Measurements from ENCODE around the gene UNC45B.
"Not testable (repeated sequence)": the region's sequence is repeated elsewhere in the genome, so short reads cannot be mapped to it uniquely, and the experiment has no call there.

The UNC45B gene

GRCh38 chr17:35217107-35217506 is 69.5 kb downstream of the UNC45B start:
- no peaks in the 10 kb centered on the region for H3K36me3 ChIP-seq
- H3K9me3 ChIP-seq = no peaks in the 10 kb centered on the region
- no peak overlapping the region for H3K4me3 ChIP-seq (ENCODE audit: low read depth in 1 of 2, low read length in 1 of 2)
- peaks cover 0 to 5% of the 10 kb centered on the region in 2 experiments for H3K4me1 ChIP-seq (ENCODE audit: control insufficient read depth in 1 of 2, insufficient read depth in 1 of 2, low read depth in 1 of 2, low read length in 1 of 2)
- TF ChIP-seq, protein P1, sequence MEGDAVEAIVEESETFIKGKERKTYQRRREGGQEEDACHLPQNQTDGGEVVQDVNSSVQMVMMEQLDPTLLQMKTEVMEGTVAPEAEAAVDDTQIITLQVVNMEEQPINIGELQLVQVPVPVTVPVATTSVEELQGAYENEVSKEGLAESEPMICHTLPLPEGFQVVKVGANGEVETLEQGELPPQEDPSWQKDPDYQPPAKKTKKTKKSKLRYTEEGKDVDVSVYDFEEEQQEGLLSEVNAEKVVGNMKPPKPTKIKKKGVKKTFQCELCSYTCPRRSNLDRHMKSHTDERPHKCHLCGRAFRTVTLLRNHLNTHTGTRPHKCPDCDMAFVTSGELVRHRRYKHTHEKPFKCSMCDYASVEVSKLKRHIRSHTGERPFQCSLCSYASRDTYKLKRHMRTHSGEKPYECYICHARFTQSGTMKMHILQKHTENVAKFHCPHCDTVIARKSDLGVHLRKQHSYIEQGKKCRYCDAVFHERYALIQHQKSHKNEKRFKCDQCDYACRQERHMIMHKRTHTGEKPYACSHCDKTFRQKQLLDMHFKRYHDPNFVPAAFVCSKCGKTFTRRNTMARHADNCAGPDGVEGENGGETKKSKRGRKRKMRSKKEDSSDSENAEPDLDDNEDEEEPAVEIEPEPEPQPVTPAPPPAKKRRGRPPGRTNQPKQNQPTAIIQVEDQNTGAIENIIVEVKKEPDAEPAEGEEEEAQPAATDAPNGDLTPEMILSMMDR (IDR thresholded peaks at IDR 0.05) = no peak
- H3K27ac ChIP-seq = no peak overlapping the region
- H3K27me3 ChIP-seq = peaks cover 62% of the 10 kb centered on the region

GRCh38 chr17:35218915-35219314 is 71.3 kb downstream of the UNC45B start:
- H3K9me3 ChIP-seq = no peaks in the 10 kb centered on the region
- peaks cover 60% of the 10 kb centered on the region for H3K27me3 ChIP-seq
- TF ChIP-seq, protein P1 (IDR thresholded peaks at IDR 0.05) = no peak
- H3K36me3 ChIP-seq = no peaks in the 10 kb centered on the region
- peaks cover 0 to 5% of the 10 kb centered on the region in 2 experiments for H3K4me1 ChIP-seq (ENCODE audit: control insufficient read depth in 1 of 2, insufficient read depth in 1 of 2, low read depth in 1 of 2, low read length in 1 of 2)
- H3K27ac ChIP-seq = no peak overlapping the region
- no peak overlapping the region for H3K4me3 ChIP-seq (ENCODE audit: low read depth in 1 of 2, low read length in 1 of 2)

- no peak overlapping the region for H3K4me3 ChIP-seq (ENCODE audit: low read depth in 1 of 2, low read length in 1 of 2)
- H3K27ac ChIP-seq = no peak overlapping the region
- H3K36me3 ChIP-seq = no peaks in the 10 kb centered on the region
- peaks cover 0 to 5% of the 10 kb centered on the region in 2 experiments for H3K4me1 ChIP-seq (ENCODE audit: control insufficient read depth in 1 of 2, insufficient read depth in 1 of 2, low read depth in 1 of 2, low read length in 1 of 2)
- H3K9me3 ChIP-seq = no peaks in the 10 kb centered on the region
- peaks cover 41% of the 10 kb centered on the region for H3K27me3 ChIP-seq
- TF ChIP-seq, protein P1 (IDR thresholded peaks at IDR 0.05) = no peak
Observed at GRCh38 chr17:35222452-35222851, 74.8 kb downstream of the UNC45B start.

DNA sequence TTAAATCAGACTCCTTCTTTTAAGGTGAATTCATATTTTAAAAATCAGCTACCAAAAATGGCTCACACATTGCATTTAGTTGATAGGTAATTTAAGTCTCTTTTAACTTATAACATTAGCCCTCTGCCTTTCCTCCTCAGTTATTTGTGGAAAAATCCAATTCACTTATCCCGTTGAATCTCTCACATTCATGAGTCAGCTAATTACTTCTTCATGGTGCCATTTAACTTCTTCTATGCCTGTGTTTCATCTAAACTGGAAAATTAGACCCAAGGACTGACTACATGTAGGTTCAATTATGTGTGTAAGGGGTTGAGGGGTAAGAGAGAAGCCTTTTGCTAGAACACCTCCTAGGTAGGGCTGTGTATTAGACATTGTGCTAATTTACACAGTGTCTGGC is 76.8 kb downstream of the UNC45B start:
- Histone ChIP-seq H3K4me1 (ENCODE audit: control insufficient read depth in 1 of 2, insufficient read depth in 1 of 2, low read depth in 1 of 2, low read length in 1 of 2) (no peaks in the 10 kb centered on the region), H3K4me3 (ENCODE audit: low read depth in 1 of 2, low read length in 1 of 2) (no peak overlapping the region), H3K27me3 (peaks cover 60% of the 10 kb centered on the region), H3K36me3 (no peaks in the 10 kb centered on the region), H3K27ac (no peak overlapping the region), H3K9me3 (no peaks in the 10 kb centered on the region)
- TF ChIP-seq, protein P1 (IDR thresholded peaks at IDR 0.05) = no peak

- no peak overlapping the region for H3K4me3 ChIP-seq (ENCODE audit: low read depth in 1 of 2, low read length in 1 of 2)
- H3K4me1 ChIP-seq (ENCODE audit: control insufficient read depth in 1 of 2, insufficient read depth in 1 of 2, low read depth in 1 of 2, low read length in 1 of 2) = no peaks in the 10 kb centered on the region
- peaks cover 77% of the 10 kb centered on the region for H3K27me3 ChIP-seq
- TF ChIP-seq, protein P1 (IDR thresholded peaks at IDR 0.05) = no peak
- H3K27ac ChIP-seq = no peak overlapping the region
- no peaks in the 10 kb centered on the region for H3K36me3 ChIP-seq
- no peaks in the 10 kb centered on the region for H3K9me3 ChIP-seq
Observed at GRCh38 chr17:35227546-35227945, 79.9 kb downstream of the UNC45B start.

DNA sequence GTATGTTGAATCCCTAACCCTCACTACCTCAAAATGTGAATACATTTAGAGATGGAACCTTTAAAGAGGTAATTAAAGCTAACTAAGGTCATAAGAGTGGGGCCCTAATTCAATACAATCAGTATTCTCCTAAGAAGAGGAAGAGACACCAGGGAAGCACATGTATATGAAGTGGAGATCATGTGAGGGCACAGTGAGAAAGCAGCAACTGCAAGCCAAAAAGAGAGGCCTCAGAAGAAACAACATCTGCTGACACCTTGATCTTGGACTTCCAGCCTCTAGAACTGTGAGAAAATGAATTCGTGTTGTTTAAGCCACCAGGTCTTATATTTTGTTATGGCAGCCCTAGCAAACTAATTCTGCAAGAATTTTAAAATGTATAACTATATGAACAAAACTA is 82.0 kb downstream of the UNC45B start:
- peaks cover 79% of the 10 kb centered on the region for H3K27me3 ChIP-seq
- TF ChIP-seq, protein P1 (IDR thresholded peaks at IDR 0.05) = no peak
- no peak overlapping the region for H3K27ac ChIP-seq
- H3K9me3 ChIP-seq = no peaks in the 10 kb centered on the region
- H3K36me3 ChIP-seq = no peaks in the 10 kb centered on the region
- no peaks in the 10 kb centered on the region for H3K4me1 ChIP-seq (ENCODE audit: control insufficient read depth in 1 of 2, insufficient read depth in 1 of 2, low read depth in 1 of 2, low read length in 1 of 2)
- H3K4me3 ChIP-seq (ENCODE audit: low read depth in 1 of 2, low read length in 1 of 2) = no peak overlapping the region

DNA sequence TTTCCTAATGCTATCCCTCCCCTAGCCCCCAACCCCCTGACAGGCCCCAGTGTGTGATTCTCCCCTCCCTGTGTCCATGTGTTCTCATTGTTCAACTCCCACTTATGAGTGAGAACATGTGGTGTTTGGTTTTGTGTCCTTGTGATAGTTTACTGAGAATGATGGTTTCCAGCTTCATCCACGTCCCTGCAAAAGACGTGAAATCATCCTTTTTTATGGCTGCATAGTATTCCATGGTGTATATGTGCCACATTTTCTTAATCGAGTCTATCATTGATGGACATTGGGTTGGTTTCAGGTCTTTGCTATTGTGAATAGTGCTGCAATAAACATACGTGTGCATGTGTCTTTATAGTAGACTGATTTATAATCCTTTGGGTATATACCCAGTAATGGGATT is 86.7 kb downstream of the UNC45B start:
- not testable (repeated sequence) for H3K4me1 ChIP-seq (ENCODE audit: control insufficient read depth in 1 of 2, insufficient read depth in 1 of 2, low read depth in 1 of 2, low read length in 1 of 2)

More for the DNA sequence above, 86.7 kb downstream of the UNC45B start:
- H3K36me3 ChIP-seq; H3K27ac ChIP-seq; H3K9me3 ChIP-seq; H3K4me3 ChIP-seq (ENCODE audit: low read depth in 1 of 2, low read length in 1 of 2): not testable (repeated sequence)
- peaks cover 89% of the 10 kb centered on the region for H3K27me3 ChIP-seq

Data from neutrophil (primary cell).